Fibroblast of peridontal ligament (primary cell): ENCODE results near the gene FOXF2.

Source experiments
- DNase-seq: peaks from one replicate; pipeline ENCODE4 v3.0.0-alpha.2; 2010; ENCODE audit errors: extremely low read depth

The FOXF2 gene

GRCh38 chr6:1378065-1379016 is 11.0 kb upstream of the FOXF2 start:
- no peak for DNase-seq

GRCh38 chr6:1379017-1379787 is 10.2 kb upstream of the FOXF2 start:
- no peak for DNase-seq

GRCh38 chr6:1379788-1380147 is 9.6 kb upstream of the FOXF2 start:
- DNase-seq: no peak

GRCh38 chr6:1380625-1381427 is 8.6 kb upstream of the FOXF2 start:
- DNase-seq: no peak

- DNase-seq: no peak
Observed at GRCh38 chr6:1381481-1382330, 7.7 kb upstream of the FOXF2 start.

- no peak for DNase-seq
Observed at GRCh38 chr6:1382331-1382882, 7.0 kb upstream of the FOXF2 start.

- no peak for DNase-seq
Observed at GRCh38 chr6:1382883-1383728, 6.3 kb upstream of the FOXF2 start.

GRCh38 chr6:1383729-1384548 is 5.4 kb upstream of the FOXF2 start:
- DNase-seq: no peak

GRCh38 chr6:1384549-1385128 is 4.7 kb upstream of the FOXF2 start:
- no peak for DNase-seq

GRCh38 chr6:1385129-1386037 is 4.0 kb upstream of the FOXF2 start:
- peak; percentile 61 for DNase-seq

- no peak for DNase-seq
Observed at GRCh38 chr6:1386038-1386709, 3.2 kb upstream of the FOXF2 start.

GRCh38 chr6:1387538-1387875 is 1.9 kb upstream of the FOXF2 start:
- no peak for DNase-seq

GRCh38 chr6:1387876-1388629 is 1.3 kb upstream of the FOXF2 start:
- DNase-seq: peak; percentile 82

- DNase-seq: peak; percentile 51
Observed at GRCh38 chr6:1388630-1389368, 577 bp upstream of the FOXF2 start.

- DNase-seq: no peak
Observed at GRCh38 chr6:1390133-1390945, 963 bp downstream of the FOXF2 start.
